GM23248 (cell line): Measurements from ENCODE around the gene RFK.

Experiments
- EZH2 ChIP-seq: fragments of 200-600 bp; sonication (generic); IDR thresholded peaks from 2 replicates; pipeline ENCODE4 v1.6.1; 2018; ENCODE audit warnings: antibody characterized with exemption, mild to moderate bottlenecking; ENCODE audit not compliant: insufficient read depth, poor library complexity, severe bottlenecking
- EZH2phosphoT487 ChIP-seq: fragments of 200-600 bp; sonication (generic); IDR thresholded peaks from 2 replicates; pipeline ENCODE4 v1.6.1; 2018; ENCODE audit warnings: antibody characterized with exemption, moderate library complexity, mild to moderate bottlenecking, low read depth; ENCODE audit not compliant: insufficient read depth

GRCh38 chr9:76355886-76356285, 38.3 kb downstream of the RFK start:
- no peak for TF ChIP-seq EZH2
- no peak for TF ChIP-seq EZH2phosphoT487
